Erythroblast (primary cell): ENCODE measurements around the gene CDK6.

ENCODE experiments used
- GATA1 ChIP-seq: IDR thresholded peaks from 2 replicates; pipeline ENCODE4 v1.6.1; 2011; ENCODE audit warnings: low read depth, mild to moderate bottlenecking, control low read depth, low read length, moderate library complexity
- POLR2A ChIP-seq: IDR thresholded peaks from 2 replicates; pipeline ENCODE4 v1.6.1; 2011; ENCODE audit warnings: mild to moderate bottlenecking, low read length

DNA sequence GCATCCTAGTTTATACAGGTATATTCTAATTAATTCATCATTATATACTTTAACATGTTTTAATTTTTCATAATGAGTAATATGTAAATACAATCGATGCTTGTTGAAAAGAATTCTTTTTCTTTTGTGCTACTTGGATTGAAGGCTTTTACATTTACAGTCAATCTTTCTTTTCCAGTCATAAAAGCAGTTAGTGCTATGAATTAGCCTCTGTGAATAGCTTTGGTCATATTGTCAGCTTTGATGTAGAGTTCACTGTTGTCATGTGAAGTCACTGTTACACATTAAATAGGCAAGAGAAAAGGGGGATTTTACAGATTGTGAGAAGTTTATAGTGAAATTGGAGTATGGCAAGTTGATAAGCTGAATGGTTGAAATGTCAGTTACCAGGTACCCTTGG lies 142.9 kb downstream of the CDK6 start:
- TF ChIP-seq POLR2A, result no peak
- TF ChIP-seq GATA1, result no peak
